HepG2 (cell line): ENCODE results near the gene CDC42EP1. TPM values are rescaled to one million over a fixed set of nuclear protein-coding genes. Genes with fewer than 3 reads are reported as not detected.
A peak's percentile ranks its signal among the peaks of the same experiment; 100 is the strongest.

ENCODE experiments used
- ATAC-seq: fragments of 200-7000 bp; cut with Tn5 transposase; 3 replicates; pipeline ENCODE4 v1.9.1; 2020; ENCODE audit warnings: mild to moderate bottlenecking, moderate library complexity
- BruUV-seq: library from RNA; stranded (reverse); fragments of 400-500 nt; replicated peaks from 2 replicates; lab custom pipeline; 2021; lab: Mats Ljungman, UMichigan
- CTCF ChIA-PET: fragments of 300-600 bp; formaldehyde crosslinking; extraction: SDS; loops from one replicate; lab custom pipeline; 2021; ENCODE audit warnings: low total read pairs, inconsistent platforms, low intra/inter-chr PET ratio; lab: Yijun Ruan, JAX
- POLR2A ChIA-PET: fragments of 350-600 bp; sonication (Branson Sonifier 250); formaldehyde crosslinking; loops from one replicate; lab custom pipeline; 2020; ENCODE audit warnings: antibody characterized with exemption, inconsistent platforms; lab: Yijun Ruan, JAX
- DNase-seq: peaks from one replicate; pipeline ENCODE4 v3.0.0-alpha.2; 2015; ENCODE audit warnings: low spot score
- FAIRE-seq: peaks from 3 replicates; lab custom pipeline; 2011; peaks lifted over from hg19 to GRCh38; lab: Jason Lieb, UNC
- H2AFZ ChIP-seq: one replicate; pipeline ENCODE4 v1.6.1; 2011; ENCODE audit warnings: low read length, inconsistent platforms
- H3K27ac ChIP-seq: fragments of 300-600 bp; 3 replicates; pipeline ENCODE4 v1.8.0; 2011; ENCODE audit warnings: mixed run types, mild to moderate bottlenecking, mixed read lengths, low read length, inconsistent platforms; ENCODE audit not compliant: insufficient read depth; ENCODE audit errors: extremely low read length
- H3K27me3 ChIP-seq, 2 experiments: fragments of 200-600 bp in 1 of 2; 2 replicates in 1 of 2; 3 replicates in 1 of 2; pipeline versions ENCODE4 v1.6.0 to v1.8.0; 2011; ENCODE audit warnings: low read length in 2 of 2, mild to moderate bottlenecking in 2 of 2, moderate library complexity in 2 of 2, inconsistent platforms in 1 of 2; ENCODE audit not compliant: insufficient read depth in 2 of 2, control insufficient read depth in 1 of 2
- H3K36me3 ChIP-seq, 2 experiments: fragments of 200-600 bp in 1 of 2; replicated peaks in 1 of 2; 2 replicates in 1 of 2; 3 replicates in 1 of 2; pipeline versions ENCODE4 v1.5.1 to v1.8.0; 2011; ENCODE audit warnings: low read length in 2 of 2, inconsistent platforms in 1 of 2; ENCODE audit not compliant: insufficient read depth in 2 of 2, control insufficient read depth in 1 of 2
- H3K4me1 ChIP-seq: 2 replicates; pipeline ENCODE4 v1.5.1; 2012; ENCODE audit warnings: low read length, inconsistent platforms; ENCODE audit not compliant: insufficient read depth
- H3K4me2 ChIP-seq: 2 replicates; pipeline ENCODE4 v1.6.0; 2011; ENCODE audit warnings: low read depth, low read length, inconsistent platforms
- H3K4me3 ChIP-seq, 3 experiments: fragments of 200-600 bp in 1 of 3; sonication (generic), shearing (Covaris generic) in 1 of 3; replicated peaks in 1 of 3; 2 replicates each; pipeline ENCODE4 v1.5.1; 2011 to 2016; ENCODE audit warnings: low read length in 3 of 3, inconsistent platforms in 2 of 3, low read depth in 2 of 3, mild to moderate bottlenecking in 2 of 3, control low read depth in 1 of 3, mixed read lengths in 1 of 3; ENCODE audit not compliant: insufficient read depth in 1 of 3
- H3K79me2 ChIP-seq: one replicate; pipeline ENCODE4 v1.6.1; 2011; ENCODE audit warnings: low read length, inconsistent platforms; ENCODE audit not compliant: insufficient read depth
- H3K9ac ChIP-seq: 2 replicates; pipeline ENCODE4 v1.6.0; 2011; ENCODE audit warnings: mild to moderate bottlenecking, low read depth, low read length, inconsistent platforms; ENCODE audit not compliant: insufficient read depth
- H3K9me3 ChIP-seq: 2 replicates; pipeline ENCODE4 v1.5.1; 2012; ENCODE audit warnings: mild to moderate bottlenecking, low read length
- H4K20me1 ChIP-seq: 2 replicates; pipeline ENCODE4 v1.6.0; 2011; ENCODE audit warnings: inconsistent platforms, mild to moderate bottlenecking, low read length, moderate library complexity; ENCODE audit not compliant: insufficient read depth
- BRD4 ChIP-seq: sonication (generic); formaldehyde crosslinking; IDR thresholded peaks from 2 replicates; pipeline ENCODE4 v1.4.0; 2020; ENCODE audit warnings: missing genetic modification reagents
- HMG20B ChIP-seq: conservative IDR thresholded peaks from 2 replicates; pipeline ENCODE4 v1.6.1; 2016; ENCODE audit warnings: missing genetic modification reagents, missing compliant biosample characterization
- HNF1B ChIP-seq: sonication (generic); formaldehyde crosslinking; IDR thresholded peaks from 2 replicates; pipeline ENCODE4 v1.5.1; 2020; ENCODE audit warnings: mild to moderate bottlenecking, moderate library complexity, missing genetic modification reagents
- NRL ChIP-seq: sonication (generic); formaldehyde crosslinking; IDR thresholded peaks from 2 replicates; pipeline ENCODE4 v1.5.0; 2020; ENCODE audit warnings: missing genetic modification reagents, mild to moderate bottlenecking, moderate library complexity, borderline replicate concordance
- PAWR ChIP-seq: sonication (generic); formaldehyde crosslinking; IDR thresholded peaks from 2 replicates; pipeline ENCODE4 v1.4.0; 2020; ENCODE audit warnings: missing genetic modification reagents, mild to moderate bottlenecking, borderline replicate concordance
- SNAPC4 ChIP-seq: sonication (generic); formaldehyde crosslinking; IDR thresholded peaks from 2 replicates; pipeline ENCODE4 v1.4.0; 2020; ENCODE audit warnings: mild to moderate bottlenecking, missing genetic modification reagents
- SRF ChIP-seq: IDR thresholded peaks from 2 replicates; pipeline ENCODE4 v1.6.1; 2011; ENCODE audit warnings: mild to moderate bottlenecking, low read depth, low read length, moderate library complexity
- TGIF2 ChIP-seq: IDR thresholded peaks from 2 replicates; pipeline ENCODE4 v1.6.1; 2016; ENCODE audit warnings: control low read depth, missing compliant biosample characterization
- ZFP90 ChIP-seq: sonication (generic); formaldehyde crosslinking; IDR thresholded peaks from 2 replicates; pipeline ENCODE4 v1.8.0; 2022; ENCODE audit warnings: missing genetic modification reagents, mild to moderate bottlenecking, inconsistent platforms, borderline replicate concordance
- ZNF225 ChIP-seq: sonication (generic); formaldehyde crosslinking; IDR thresholded peaks from 2 replicates; pipeline ENCODE4 v1.4.0; 2020; ENCODE audit warnings: mild to moderate bottlenecking, missing genetic modification reagents
- ZNF263 ChIP-seq: sonication (generic); formaldehyde crosslinking; IDR thresholded peaks from 2 replicates; pipeline ENCODE4 v1.4.0; 2020; ENCODE audit warnings: missing genetic modification reagents
- ZNF431 ChIP-seq: sonication (generic); formaldehyde crosslinking; IDR thresholded peaks from 2 replicates; pipeline ENCODE4 v1.9.0; 2022; ENCODE audit warnings: missing genetic modification reagents, low read depth, mild to moderate bottlenecking, borderline replicate concordance
- ZNF691 ChIP-seq: sonication (generic); formaldehyde crosslinking; IDR thresholded peaks from 2 replicates; pipeline ENCODE4 v1.4.0; 2020; ENCODE audit warnings: missing genetic modification reagents, low read depth, mild to moderate bottlenecking, borderline replicate concordance
- ZSCAN25 ChIP-seq: sonication (generic); formaldehyde crosslinking; IDR thresholded peaks from 2 replicates; pipeline ENCODE4 v1.8.0; 2022; ENCODE audit warnings: mild to moderate bottlenecking, missing genetic modification reagents
- WGBS: methylation state at CpG from one replicate; pipeline ENCODE4 v1.1.6; 2017; ENCODE audit warnings: low lambda C conversion rate; 5-methylcytosine and 5-hydroxymethylcytosine counted together
- in situ Hi-C: cut with HindIII; loops from 2 replicates; pipeline ENCODE4 v1.10.0; 2017; ENCODE audit warnings: low pct_unique_long_range_greater_than_20kb; ENCODE audit not compliant: extremely low pct_ligation_motif_present
- intact Hi-C: fragments of 100-400 bp; cut with micrococcal nuclease; formaldehyde crosslinking; loops from one replicate; pipeline ENCODE4 v1.10.0; 2022; ENCODE audit not compliant: unreplicated experiment
- polyA plus RNA-seq, 8 experiments: library from polyadenylated mRNA; depleted of rRNA in 3 of 8; stranded (reverse) in 7 of 8; unstranded in 1 of 8; fragments of >200 nt; fragmentation: Illumina TruSeq in 4 of 8; extraction: Trizol in 4 of 8; gene quantifications; 2 replicates each; pipeline versions ENCODE4 v1.2.1 to v1.2.3, GENCODE V29; 2011 to 2016; ENCODE audit warnings: low read depth in 4 of 8, missing spikeins in 1 of 8, mixed read lengths in 1 of 8; ENCODE audit not compliant: insufficient read depth in 1 of 8
- total RNA-seq, 5 experiments: library from RNA; depleted of rRNA; stranded (reverse); fragments of >200 nt; fragmentation: Illumina TruSeq; extraction: Trizol; gene quantifications; 2 replicates each; pipeline ENCODE4 v1.2.3, GENCODE V29; 2016; ENCODE audit warnings: low read depth in 1 of 5

CDC42EP1 gene
- total and polyA plus RNA-seq, 2 of the 13 experiments (the other 11 are each of a cell fraction or from before 2014, with no cell fraction given): 17.1 to 29.5 TPM

DNA sequence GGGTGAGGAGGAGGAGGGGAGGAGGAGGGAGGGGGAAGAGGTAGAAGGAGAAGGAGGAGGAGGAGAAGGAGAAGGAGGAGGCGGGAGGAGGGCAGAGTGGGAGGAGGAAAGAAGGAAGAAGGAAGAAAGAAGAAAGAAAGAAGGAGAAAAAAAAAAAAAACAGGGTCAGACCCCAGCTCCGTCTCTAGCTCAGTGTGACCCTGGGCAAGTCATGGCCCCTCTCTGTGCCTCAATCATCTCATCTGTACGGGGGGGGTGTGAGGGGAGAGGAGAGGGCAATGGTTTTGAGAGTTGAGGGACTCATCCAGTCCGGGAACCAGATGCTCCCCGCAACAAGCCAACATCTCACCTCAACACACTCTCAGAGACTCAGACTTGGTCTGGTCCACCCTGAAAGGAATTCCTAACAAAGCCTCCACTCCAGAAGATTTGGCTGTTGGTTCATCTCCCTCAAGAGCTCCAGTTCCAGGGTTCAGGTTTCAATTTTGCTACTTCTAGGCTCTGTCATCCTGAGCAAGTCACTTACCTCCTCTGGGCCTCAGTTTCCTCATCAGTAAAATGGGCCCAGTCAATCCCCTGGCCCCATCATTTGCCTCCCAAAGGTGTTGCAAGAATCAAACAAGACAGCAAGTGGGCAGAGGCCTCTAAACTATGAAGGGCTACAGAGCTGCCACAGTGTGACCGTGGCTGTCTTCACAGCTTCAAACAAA lies 48.7 kb upstream of the CDC42EP1 start:
- no peaks in the 10 kb centered on the region for H3K27me3 ChIP-seq
- FAIRE-seq (no peak), ATAC-seq (no peak), DNase-seq (no peak)
- H3K36me3 ChIP-seq: peaks cover 16 to 66% of the 10 kb centered on the region in 2 experiments
- peak overlapping the region; percentile 77 for H3K9ac ChIP-seq
- H3K79me2 ChIP-seq: peaks cover 41% of the 10 kb centered on the region
- no peak overlapping the region for H2AFZ ChIP-seq
- CTCF ChIA-PET: no interaction called here
- intact Hi-C loops: loop anchor here (1.0 kb wide), 1 partner anchor 10 kb away; no protein-coding TSS in a partner anchor
- peaks cover 5% of the 10 kb centered on the region; the same call in 1 of the 2 replicates for H4K20me1 ChIP-seq
- no peaks in the 10 kb centered on the region for H3K9me3 ChIP-seq
- peak overlapping the region; percentile 98 for H3K27ac ChIP-seq
- peaks cover 82% of the 10 kb centered on the region for H3K4me1 ChIP-seq
- no TSS peak for BruUV-seq
- peak overlapping the region in 1 of 3 experiments; percentile 47; a peak in 1 of 6 replicates for H3K4me3 ChIP-seq
- POLR2A ChIA-PET: interaction anchor here (1.4 to 3.8 kb wide), 5 partner anchors 9 to 97 kb away, joined by 5 to 51 read pairs (median 12); partner anchors contain the start of genes GGA1 and MFNG
- 73% methylated on average over 4 of the region's 6 CpGs for WGBS
- H3K4me2 ChIP-seq: peak overlapping the region; percentile 85
- in situ Hi-C loops: no loop called here
- 0 out of 2 replicates have a peak, but pooled peaks have one; percentile 16 for TF ChIP-seq HNF1B (CRISPR knock-in tag)
- TF ChIP-seq NRL (CRISPR knock-in tag): no peak
- peak; percentile 35; the same call in 1 of the 2 replicates for TF ChIP-seq ZNF263
- TF ChIP-seq BRD4 (CRISPR knock-in tag): 0 out of 2 replicates have a peak, but pooled peaks have one; percentile 23
- 0 out of 2 replicates have a peak, but pooled peaks have one; percentile 2 for TF ChIP-seq ZFP90 (CRISPR knock-in tag)
- TF ChIP-seq ZNF225: no peak
- no peak for TF ChIP-seq ZNF431 (CRISPR knock-in tag)
- no peak for TF ChIP-seq TGIF2 (CRISPR knock-in tag)
- TF ChIP-seq SNAPC4: no peak
- no peak for TF ChIP-seq ZSCAN25
- TF ChIP-seq PAWR: no peak
- TF ChIP-seq HMG20B (CRISPR knock-in tag): no peak
- TF ChIP-seq ZNF691 (CRISPR knock-in tag): 0 out of 2 replicates have a peak, but pooled peaks have one; percentile 4
- no peak for TF ChIP-seq SRF
